ENCODE data around the gene EEF2K.

Gene EEF2K

DNA sequence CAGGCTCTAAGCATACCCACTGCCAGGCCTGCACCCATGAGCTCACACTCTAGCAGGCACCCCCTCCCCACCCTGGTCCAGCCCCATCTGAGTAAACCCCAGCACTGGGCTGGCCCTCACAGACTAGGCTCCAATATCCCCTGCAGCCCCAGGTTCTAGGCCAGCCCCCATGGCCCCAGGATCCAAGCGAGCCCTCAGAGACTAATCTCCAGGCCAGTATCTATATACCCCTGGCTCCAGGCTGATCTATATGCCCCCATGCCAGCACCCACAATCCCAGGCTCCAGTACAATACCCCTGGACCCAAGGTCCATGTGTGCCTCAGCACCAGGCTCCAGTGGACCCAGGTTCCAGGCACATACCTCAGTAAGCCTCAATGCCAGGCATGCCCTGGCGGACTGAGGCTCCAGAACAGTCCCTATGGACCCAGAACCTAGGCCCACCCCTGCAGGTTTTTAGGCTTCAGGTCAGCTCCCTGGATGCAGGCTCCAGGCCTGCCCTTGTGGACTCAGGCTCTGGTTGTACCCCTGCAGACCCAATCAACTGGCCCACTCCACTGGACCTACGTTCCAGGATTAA, 129.7 kb downstream of the EEF2K start:
- DNase-seq (ENCODE audit: insufficient read length, low spot score) (no peak), FAIRE-seq (no peak)
- TF ChIP-seq, protein P1, sequence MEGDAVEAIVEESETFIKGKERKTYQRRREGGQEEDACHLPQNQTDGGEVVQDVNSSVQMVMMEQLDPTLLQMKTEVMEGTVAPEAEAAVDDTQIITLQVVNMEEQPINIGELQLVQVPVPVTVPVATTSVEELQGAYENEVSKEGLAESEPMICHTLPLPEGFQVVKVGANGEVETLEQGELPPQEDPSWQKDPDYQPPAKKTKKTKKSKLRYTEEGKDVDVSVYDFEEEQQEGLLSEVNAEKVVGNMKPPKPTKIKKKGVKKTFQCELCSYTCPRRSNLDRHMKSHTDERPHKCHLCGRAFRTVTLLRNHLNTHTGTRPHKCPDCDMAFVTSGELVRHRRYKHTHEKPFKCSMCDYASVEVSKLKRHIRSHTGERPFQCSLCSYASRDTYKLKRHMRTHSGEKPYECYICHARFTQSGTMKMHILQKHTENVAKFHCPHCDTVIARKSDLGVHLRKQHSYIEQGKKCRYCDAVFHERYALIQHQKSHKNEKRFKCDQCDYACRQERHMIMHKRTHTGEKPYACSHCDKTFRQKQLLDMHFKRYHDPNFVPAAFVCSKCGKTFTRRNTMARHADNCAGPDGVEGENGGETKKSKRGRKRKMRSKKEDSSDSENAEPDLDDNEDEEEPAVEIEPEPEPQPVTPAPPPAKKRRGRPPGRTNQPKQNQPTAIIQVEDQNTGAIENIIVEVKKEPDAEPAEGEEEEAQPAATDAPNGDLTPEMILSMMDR (IDR thresholded peaks at IDR 0.05; ENCODE audit: insufficient read depth, missing control alignments) = no peak

DNA sequence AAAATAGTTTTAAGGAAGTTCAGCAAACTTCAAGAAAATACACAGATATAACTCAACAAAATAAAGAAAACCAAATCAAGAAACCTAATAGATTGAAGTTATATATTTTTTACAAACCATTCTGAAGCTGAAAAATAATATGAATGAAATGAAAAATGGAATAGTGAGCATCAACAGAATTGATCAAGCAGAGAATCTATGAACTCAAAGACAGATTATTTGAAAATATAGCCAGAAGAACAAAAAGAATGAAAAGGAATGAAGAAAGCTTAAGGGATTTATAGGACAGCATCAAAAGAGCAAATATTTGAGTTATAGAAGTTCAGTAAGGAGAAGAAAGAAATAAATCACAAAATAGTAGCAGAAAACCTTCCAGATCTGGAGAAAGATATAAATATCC, 130.5 kb downstream of the EEF2K start:
- DNase-seq (ENCODE audit: insufficient read length, low spot score) (no peak), FAIRE-seq (no peak)
- TF ChIP-seq, protein P1 (IDR thresholded peaks at IDR 0.05; ENCODE audit: insufficient read depth, missing control alignments) = no peak

DNA sequence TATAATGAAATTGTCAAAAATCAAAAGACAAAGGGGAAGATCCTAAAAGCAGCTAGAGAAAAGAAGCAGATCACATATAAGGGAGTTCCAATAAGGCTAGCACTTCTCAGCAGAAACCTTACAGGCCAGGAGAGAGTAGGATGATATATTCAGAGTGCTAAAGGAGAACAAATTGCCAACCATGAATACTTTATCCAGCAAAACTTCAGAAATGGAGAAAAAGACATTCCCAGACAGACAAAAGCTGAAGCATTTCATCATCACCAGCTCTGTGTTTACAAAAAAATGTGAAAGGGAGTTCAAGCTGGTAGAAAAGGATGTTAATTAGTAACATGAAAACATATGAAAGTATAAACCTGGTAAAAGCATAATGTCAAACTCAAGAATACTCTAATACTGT, 131.0 kb downstream of the EEF2K start:
- FAIRE-seq (no peak), DNase-seq (ENCODE audit: insufficient read length, low spot score) (no peak)
- TF ChIP-seq, protein P1 (IDR thresholded peaks at IDR 0.05; ENCODE audit: insufficient read depth, missing control alignments) = no peak

DNA sequence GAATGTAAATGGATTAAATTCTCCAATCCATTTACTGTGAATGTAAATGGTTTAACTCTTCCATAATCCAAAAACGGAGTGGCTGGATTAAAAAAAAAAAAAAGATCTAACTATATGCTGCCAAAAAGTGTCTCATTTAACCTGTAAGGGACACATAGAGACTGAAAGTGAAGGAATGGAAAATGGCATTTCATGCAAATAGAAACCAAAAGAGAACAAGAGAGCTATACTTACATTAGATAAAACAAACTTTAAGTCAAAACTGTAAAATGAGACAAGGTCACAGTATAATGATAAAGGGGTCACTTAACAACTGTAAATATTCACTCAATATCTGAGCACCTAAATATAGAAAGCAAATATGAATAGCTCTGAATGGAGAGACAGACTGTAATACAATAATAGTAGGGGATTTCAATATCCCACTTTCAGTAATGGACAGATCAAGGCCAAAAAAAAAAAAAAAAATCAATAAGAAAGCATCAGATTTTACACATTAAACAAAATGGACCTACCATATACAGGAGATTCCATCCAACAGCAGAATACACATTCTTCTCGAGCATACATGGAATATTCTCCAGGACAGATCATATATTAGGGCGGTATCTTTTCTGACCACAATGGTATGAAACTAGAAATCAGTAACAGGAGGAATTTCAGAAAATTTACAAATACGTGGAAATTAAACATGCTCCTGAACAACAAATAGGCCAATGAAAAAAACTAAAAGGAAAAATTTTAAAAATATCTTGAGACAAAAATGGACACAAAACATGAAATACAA, 132.0 kb downstream of the EEF2K start:
- FAIRE-seq (no peak), DNase-seq (ENCODE audit: insufficient read length, low spot score) (no peak)
- TF ChIP-seq, protein P1 (IDR thresholded peaks at IDR 0.05; ENCODE audit: insufficient read depth, missing control alignments) = no peak

Measured in D721Med (cell line).